WTC11 (cell line): Measurements from ENCODE around the gene NDUFA11. TPM values are rescaled to one million over a fixed set of nuclear protein-coding genes. Genes with fewer than 3 reads are reported as not detected.
A peak's percentile ranks its signal among the peaks of the same experiment; 100 is the strongest.

Experiments
- ATAC-seq: fragments of 200-7000 bp; cut with Tn5 transposase; 2 replicates; pipeline ENCODE4 v1.10.0; 2021; ENCODE audit warnings: mild to moderate bottlenecking, moderate library complexity
- CTCF ChIA-PET: fragments of 300-600 bp; sonication (Branson Sonifier 250); formaldehyde crosslinking; loops from one replicate; lab custom pipeline; 2021; ENCODE audit warnings: antibody characterized with exemption; lab: Charles Lee
- POLR2A ChIA-PET: fragments of 350-600 bp; sonication (Branson Sonifier 250); formaldehyde crosslinking; loops from one replicate; lab custom pipeline; 2021; ENCODE audit warnings: antibody characterized with exemption; lab: Charles Lee
- DNase-seq: peaks from one replicate; pipeline ENCODE4 v3.0.0; 2021; ENCODE audit warnings: low spot score
- H3K27ac Mint-ChIP-seq: 2 replicates; pipeline ENCODE4 v1.8.0; 2021; ENCODE audit warnings: mixed read lengths
- H3K27me3 Mint-ChIP-seq: 2 replicates; pipeline ENCODE4 v1.8.0; 2021; ENCODE audit warnings: low read depth, mild to moderate bottlenecking, moderate library complexity, mixed read lengths
- H3K36me3 Mint-ChIP-seq: 2 replicates; pipeline ENCODE4 v1.8.0; 2021; ENCODE audit warnings: mixed read lengths
- H3K4me1 Mint-ChIP-seq: 2 replicates; pipeline ENCODE4 v1.8.0; 2022; ENCODE audit warnings: mixed read lengths
- H3K4me3 Mint-ChIP-seq: 2 replicates; pipeline ENCODE4 v1.8.0; 2021; ENCODE audit warnings: mild to moderate bottlenecking, moderate library complexity, mixed read lengths
- H3K9me3 Mint-ChIP-seq: 2 replicates; pipeline ENCODE4 v1.8.0; 2021; ENCODE audit warnings: mixed read lengths
- AR ChIP-seq: fragments of 250-450 bp; sonication (Bioruptor Pico); IDR thresholded peaks from 2 replicates; pipeline ENCODE4 v1.9.0; 2021; ENCODE audit warnings: mild to moderate bottlenecking
- CBFB ChIP-seq: sonication (generic); formaldehyde crosslinking; IDR thresholded peaks from 2 replicates; pipeline ENCODE4 v1.8.1; 2022; ENCODE audit warnings: mild to moderate bottlenecking, low read depth, missing genetic modification reagents
- CDX4 ChIP-seq: fragments of 250-450 bp; sonication (Bioruptor Pico); IDR thresholded peaks from 2 replicates; pipeline ENCODE4 v1.9.0; 2021; ENCODE audit warnings: moderate library complexity, mild to moderate bottlenecking, inconsistent platforms, borderline replicate concordance
- CREM ChIP-seq: sonication (generic); formaldehyde crosslinking; IDR thresholded peaks from 2 replicates; pipeline ENCODE4 v1.8.1; 2022; ENCODE audit warnings: mild to moderate bottlenecking, missing genetic modification reagents, moderate library complexity
- E2F1 ChIP-seq: sonication (generic); formaldehyde crosslinking; IDR thresholded peaks from 2 replicates; pipeline ENCODE4 v1.8.0; 2022; ENCODE audit warnings: mild to moderate bottlenecking, missing genetic modification reagents
- E2F5 ChIP-seq: sonication (generic); formaldehyde crosslinking; IDR thresholded peaks from 2 replicates; pipeline ENCODE4 v1.8.1; 2022; ENCODE audit warnings: mild to moderate bottlenecking, moderate library complexity, missing genetic modification reagents
- ERG ChIP-seq: fragments of 250-450 bp; sonication (Bioruptor Pico); IDR thresholded peaks from 2 replicates; pipeline ENCODE4 v1.8.0; 2021; ENCODE audit warnings: mild to moderate bottlenecking
- HMGXB4 ChIP-seq: sonication (generic); formaldehyde crosslinking; IDR thresholded peaks from 2 replicates; pipeline ENCODE4 v1.8.1; 2023; ENCODE audit warnings: mild to moderate bottlenecking, moderate library complexity, missing genetic modification reagents
- JUN ChIP-seq: sonication (generic); formaldehyde crosslinking; IDR thresholded peaks from 2 replicates; pipeline ENCODE4 v1.8.0; 2023; ENCODE audit warnings: mild to moderate bottlenecking, missing genetic modification reagents
- MAX ChIP-seq: sonication (generic); formaldehyde crosslinking; IDR thresholded peaks from 2 replicates; pipeline ENCODE4 v1.8.0; 2022; ENCODE audit warnings: mild to moderate bottlenecking, missing genetic modification reagents
- NFATC4 ChIP-seq: fragments of 250-450 bp; sonication (Bioruptor Pico); IDR thresholded peaks from 2 replicates; pipeline ENCODE4 v1.9.0; 2021; ENCODE audit warnings: mild to moderate bottlenecking
- NFE2L1 ChIP-seq: sonication (generic); formaldehyde crosslinking; IDR thresholded peaks from 2 replicates; pipeline ENCODE4 v1.8.1; 2023; ENCODE audit warnings: missing genetic modification reagents
- NR1H2 ChIP-seq: sonication (generic); formaldehyde crosslinking; IDR thresholded peaks from 2 replicates; pipeline ENCODE4 v1.9.0; 2021; ENCODE audit warnings: mild to moderate bottlenecking, moderate library complexity, missing genetic modification reagents
- OVOL2 ChIP-seq: fragments of 250-450 bp; sonication (Bioruptor Pico); IDR thresholded peaks from 2 replicates; pipeline ENCODE4 v1.9.0; 2021; ENCODE audit warnings: mild to moderate bottlenecking, borderline replicate concordance
- PREB ChIP-seq: sonication (generic); formaldehyde crosslinking; IDR thresholded peaks from 2 replicates; pipeline ENCODE4 v1.8.1; 2022; ENCODE audit warnings: mild to moderate bottlenecking, missing genetic modification reagents, moderate library complexity, borderline replicate concordance
- SMAD3 ChIP-seq: sonication (generic); formaldehyde crosslinking; IDR thresholded peaks from 2 replicates; pipeline ENCODE4 v1.8.0; 2022; ENCODE audit warnings: missing genetic modification reagents, mild to moderate bottlenecking, borderline replicate concordance
- SOX15 ChIP-seq: fragments of 250-450 bp; sonication (Bioruptor Pico); IDR thresholded peaks from 2 replicates; pipeline ENCODE4 v1.9.0; 2021; ENCODE audit warnings: mild to moderate bottlenecking
- USF2 ChIP-seq: sonication (generic); formaldehyde crosslinking; IDR thresholded peaks from 2 replicates; pipeline ENCODE4 v1.8.1; 2023; ENCODE audit warnings: mild to moderate bottlenecking, missing genetic modification reagents, moderate library complexity
- ZBTB21 ChIP-seq: sonication (generic); formaldehyde crosslinking; IDR thresholded peaks from 2 replicates; pipeline ENCODE4 v1.8.1; 2023; ENCODE audit warnings: mild to moderate bottlenecking, missing genetic modification reagents, borderline replicate concordance
- ZBTB43 ChIP-seq: sonication (generic); formaldehyde crosslinking; IDR thresholded peaks from 2 replicates; pipeline ENCODE4 v1.8.1; 2023; ENCODE audit warnings: mild to moderate bottlenecking, missing genetic modification reagents
- total RNA-seq: library from RNA; stranded (reverse); gene quantifications from 3 replicates; pipeline ENCODE4 v1.2.3, GENCODE V29; 2021

NDUFA11 gene
- total RNA-seq, 1 experiment from 2014 or later: 261 TPM

- TF ChIP-seq CDX4 (no peak), NFE2L1 (no peak), SMAD3 (no peak), USF2 (CRISPR knock-in tag) (no peak), SOX15 (CRISPR knock-in tag) (no peak), NFATC4 (no peak), AR (CRISPR knock-in tag) (no peak), ZBTB21 (CRISPR knock-in tag) (no peak), E2F1 (CRISPR knock-in tag) (no peak), JUN (CRISPR knock-in tag) (no peak), CBFB (no peak)
These were observed 18.0 kb upstream of the NDUFA11 start (continued) for GRCh38 chr19:5921516-5922160.

GRCh38 chr19:5918463-5919079 is 15.0 kb upstream of the NDUFA11 start:
- H3K9me3 Mint-ChIP-seq: no peaks in the 10 kb centered on the region
- ATAC-seq: no peak
- H3K27me3 Mint-ChIP-seq: no peaks in the 10 kb centered on the region
- no peak for DNase-seq
- H3K27ac Mint-ChIP-seq: peak overlapping the region; percentile 41; the same call in 1 of the 2 replicates
- CTCF ChIA-PET: interaction anchor here (0.8 kb wide), 1 partner anchor 104 kb away, joined by 3 read pairs; no protein-coding TSS in a partner anchor
- no peak overlapping the region for H3K4me3 Mint-ChIP-seq
- peaks cover 31% of the 10 kb centered on the region for H3K36me3 Mint-ChIP-seq
- POLR2A ChIA-PET: no interaction called here
- TF ChIP-seq E2F5 (CRISPR knock-in tag) (no peak), ZBTB43 (no peak), AR (CRISPR knock-in tag) (no peak), PREB (CRISPR knock-in tag) (no peak), CREM (CRISPR knock-in tag) (no peak), MAX (CRISPR knock-in tag) (no peak), OVOL2 (CRISPR knock-in tag) (no peak), HMGXB4 (no peak), ERG (CRISPR knock-in tag) (no peak), NR1H2 (CRISPR knock-in tag) (no peak)
- H3K4me1 Mint-ChIP-seq: no peaks in the 10 kb centered on the region
